ENCODE results near the gene OR6Y1. TPM values are rescaled to one million over a fixed set of nuclear protein-coding genes. Genes with fewer than 3 reads are reported as not detected.

Gene OR6Y1
- total and polyA plus RNA-seq, 2 of the 8 experiments (the other 6 are each of a cell fraction or from before 2014, with no cell fraction given): 0.07 TPM; not detected in 1

GRCh38 chr1:158494796-158495195 is 59.4 kb downstream of the OR6Y1 start:
- H3K4ac ChIP-seq (replicated peaks; ENCODE audit: insufficient read length, low read depth, low read length): no peak overlapping the region
- POLR2A ChIA-PET (ENCODE audit: partially characterized antibody): no interaction called here
- TF ChIP-seq RXRA (IDR thresholded peaks at IDR 0.05; ENCODE audit: insufficient read depth, low read depth, low read length) (no peak), POLR2AphosphoS5 (IDR thresholded peaks at IDR 0.05; ENCODE audit: low read depth, low read length) (no peak), TAF7 (optimal IDR thresholded peaks at IDR 0.05; ENCODE audit: borderline replicate concordance, low read depth, low read length) (no peak), RAD21 (IDR thresholded peaks at IDR 0.05 in 1 of 2, conservative IDR thresholded peaks at IDR 0.05 in 1 of 2; ENCODE audit: low read depth in 2 of 2, low read length in 2 of 2) (no peak), CHD2 (IDR thresholded peaks at IDR 0.05; ENCODE audit: low read length) (no peak), POU5F1 (IDR thresholded peaks at IDR 0.05; ENCODE audit: low read depth, low read length) (no peak), NANOG (IDR thresholded peaks at IDR 0.05; ENCODE audit: insufficient read depth, low read depth, low read length, poor library complexity, severe bottlenecking) (no peak), RNF2 (IDR thresholded peaks at IDR 0.05; ENCODE audit: borderline replicate concordance, low read depth, low read length, missing control alignments, poor library complexity, severe bottlenecking) (no peak), TEAD4 (IDR thresholded peaks at IDR 0.05; ENCODE audit: low read depth, low read length) (no peak), RFX5 (IDR thresholded peaks at IDR 0.05; ENCODE audit: borderline replicate concordance, low read depth, low read length) (no peak), SIRT6 (IDR thresholded peaks at IDR 0.05; ENCODE audit: low read length) (no peak), MAFK (IDR thresholded peaks at IDR 0.05; ENCODE audit: low read depth, low read length) (no peak), SP2 (IDR thresholded peaks at IDR 0.05; ENCODE audit: low read length) (no peak), NRF1 (IDR thresholded peaks at IDR 0.05; ENCODE audit: low read depth, low read length) (no peak), SP4 (IDR thresholded peaks at IDR 0.05; ENCODE audit: low read length) (no peak)

More at GRCh38 chr1:158494796-158495195, 59.4 kb downstream of the OR6Y1 start:
- H3K23ac ChIP-seq (ENCODE audit: insufficient read length): no peak overlapping the region
- no peak overlapping the region for H4K8ac ChIP-seq (ENCODE audit: extremely low read depth, insufficient read depth, low read length)
- H3K56ac ChIP-seq (replicated peaks; ENCODE audit: insufficient read length, low read depth, low read length): no peak overlapping the region
- H3K4me2 ChIP-seq (ENCODE audit: insufficient read depth in 1 of 2, low read depth in 2 of 2, low read length in 2 of 2): no peak overlapping the region
- no peak overlapping the region for H3K27ac ChIP-seq (ENCODE audit: low read depth, low read length)
- H3K14ac ChIP-seq (ENCODE audit: insufficient read length): no peak overlapping the region
- no peaks in the 10 kb centered on the region for H3K36me3 ChIP-seq (ENCODE audit: control insufficient read depth in 2 of 4, insufficient read depth in 4 of 4, low read length in 3 of 4)
- CTCF ChIA-PET (ENCODE audit: partially characterized antibody): interaction anchor here (3.2 kb wide), 1 partner anchor 291 kb away, joined by 42 read pairs; no protein-coding TSS in a partner anchor
- no peak overlapping the region for H3K18ac ChIP-seq (ENCODE audit: extremely low read depth, low read length)
- no peaks in the 10 kb centered on the region for H3K27me3 ChIP-seq (replicated peaks in 1 of 4; ENCODE audit: control insufficient read depth in 3 of 4, extremely low read depth in 1 of 4, insufficient read depth in 3 of 4, low read length in 3 of 4)
- no peak overlapping the region for H2BK12ac ChIP-seq (ENCODE audit: low read depth, low read length)
- H3K9me3 ChIP-seq (ENCODE audit: insufficient read depth in 2 of 2, low read depth in 1 of 2, low read length in 1 of 2): no peaks in the 10 kb centered on the region
- H4K5ac ChIP-seq (ENCODE audit: insufficient read length, low read depth, low read length): no peak overlapping the region
- no peak overlapping the region for H2AK5ac ChIP-seq (ENCODE audit: low read depth, low read length)
- H2BK15ac ChIP-seq (ENCODE audit: low read length): no peak overlapping the region
- no peak overlapping the region for H3K9ac ChIP-seq (replicated peaks in 1 of 4; ENCODE audit: extremely low read depth in 1 of 4, low read depth in 3 of 4, low read length in 3 of 4)
- H3K79me2 ChIP-seq (ENCODE audit: control insufficient read depth in 1 of 2, insufficient read depth in 2 of 2, low read length in 2 of 2): no peaks in the 10 kb centered on the region
- FAIRE-seq (no peak), DNase-seq (ENCODE audit: low read depth in 1 of 2, low spot score in 2 of 2) (no peak)
- no peaks in the 10 kb centered on the region for H4K20me1 ChIP-seq (replicated peaks in 1 of 2; ENCODE audit: control insufficient read depth in 1 of 2, insufficient read depth in 2 of 2, low read length in 2 of 2)
- H3K4me3 ChIP-seq (ENCODE audit: extremely low read depth in 1 of 4, insufficient read depth in 2 of 4, low read depth in 3 of 4, low read length in 4 of 4): no peak overlapping the region
- no peaks in the 10 kb centered on the region for H3K79me1 ChIP-seq (ENCODE audit: low read depth, low read length)
- no peaks in the 10 kb centered on the region for H3K4me1 ChIP-seq (replicated peaks in 1 of 4; ENCODE audit: control insufficient read depth in 3 of 4, insufficient read depth in 4 of 4, low read length in 3 of 4)
- H4K91ac ChIP-seq (replicated peaks; ENCODE audit: insufficient read length, low read length): no peak overlapping the region
- no peak overlapping the region for H2BK120ac ChIP-seq (replicated peaks; ENCODE audit: low read depth, low read length)
- H3K23me2 ChIP-seq (ENCODE audit: low read depth, low read length): no peaks in the 10 kb centered on the region
- 44% methylated on average over 2 of the region's 2 CpGs; no CpG with 5 or more reads in 1 of the 2 experiments for WGBS, 2 experiments (ENCODE audit: extremely low coverage in 1 of 2, insufficient coverage in 1 of 2, insufficient read length in 1 of 2, insufficient replicate concordance in 2 of 2, low coverage in 1 of 2, low lambda C conversion rate in 2 of 2, missing lambda C conversion rate in 1 of 2)
- no peak overlapping the region for H2AFZ ChIP-seq (ENCODE audit: low read length)
- no peak overlapping the region for H2BK5ac ChIP-seq (ENCODE audit: low read depth, low read length)
- no peak overlapping the region for H2BK20ac ChIP-seq (ENCODE audit: low read length)
